Upper lobe of left lung (tissue), 4 donors: ENCODE data around the gene SPAG16.

Source experiments
- CTCF ChIP-seq, 6 experiments: fragments of 450-650 bp in 4 of 6; fragments of 200-600 bp in 2 of 6; sonication (generic) in 2 of 6; IDR thresholded peaks; one replicate each; pipeline ENCODE4 v1.5.1; 2016 to 2019; ENCODE audit warnings: antibody characterized with exemption in 6 of 6
- EP300 ChIP-seq, 4 donors: sonication (generic); formaldehyde crosslinking; IDR thresholded peaks; one replicate each; pipeline ENCODE4 v1.5.1; 2017; ENCODE audit warnings: antibody characterized with exemption in 4 of 4, control low read depth in 2 of 4
- POLR2AphosphoS5 ChIP-seq, 2 donors: sonication (generic); formaldehyde crosslinking; IDR thresholded peaks; one replicate each; pipeline ENCODE4 v1.5.1; 2017; ENCODE audit warnings: antibody characterized with exemption in 2 of 2

GRCh38 chr2:213537579-213537978 lies 253.3 kb downstream of the SPAG16 start:
- TF ChIP-seq POLR2AphosphoS5 (IDR thresholded peaks at IDR 0.05) (no peak), CTCF (IDR thresholded peaks at IDR 0.05) (no peak), EP300 (IDR thresholded peaks at IDR 0.05) (no peak)
